Urothelium cell line (cell line): ENCODE data around the gene ADAMTS12.

Experiments used
- DNase-seq: peaks from one replicate; pipeline ENCODE4 v3.0.0; 2011; ENCODE audit warnings: low spot score, mixed read lengths
- FAIRE-seq: peaks from 2 replicates; lab custom pipeline; 2011; peaks lifted over from hg19 to GRCh38; lab: Jason Lieb, UNC

ADAMTS12 gene

DNA sequence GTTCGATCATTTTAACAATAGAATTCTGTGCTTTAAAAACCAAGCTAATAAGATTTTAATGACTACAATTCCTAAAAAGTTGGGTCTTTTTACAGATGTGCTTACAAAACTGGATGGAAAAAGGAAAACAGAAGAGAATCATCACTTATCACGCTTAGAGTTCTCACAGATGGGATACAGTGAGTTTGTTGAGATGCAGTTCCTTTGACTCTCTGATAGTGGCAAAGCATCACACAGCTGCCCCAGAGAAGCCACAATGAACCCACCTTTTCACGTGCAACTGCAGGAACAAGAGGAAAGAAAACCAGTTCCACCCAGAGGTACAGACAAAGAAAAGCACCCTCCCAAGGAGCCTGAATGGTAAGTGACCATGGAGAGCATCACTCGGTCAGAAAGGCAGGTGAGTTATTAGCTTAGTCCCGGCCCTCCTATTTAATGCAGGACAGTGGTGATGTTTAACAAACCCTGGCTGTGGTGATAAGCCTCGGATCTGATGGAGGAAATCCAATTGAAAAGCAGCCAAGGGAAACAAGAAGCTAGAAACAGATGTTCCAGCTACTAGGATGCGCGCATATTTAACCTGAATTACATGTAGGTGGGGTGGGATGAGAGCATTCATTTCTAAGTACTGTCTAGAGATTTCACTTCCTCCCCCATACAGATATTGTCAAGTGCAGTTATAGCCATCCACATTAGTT is 283.3 kb downstream of the ADAMTS12 start:
- FAIRE-seq, result no peak
- DNase-seq, result no peak

- DNase-seq (no peak), FAIRE-seq (no peak)
These were observed 287.3 kb downstream of the ADAMTS12 start for GRCh38 chr5:33604503-33604902.

DNA sequence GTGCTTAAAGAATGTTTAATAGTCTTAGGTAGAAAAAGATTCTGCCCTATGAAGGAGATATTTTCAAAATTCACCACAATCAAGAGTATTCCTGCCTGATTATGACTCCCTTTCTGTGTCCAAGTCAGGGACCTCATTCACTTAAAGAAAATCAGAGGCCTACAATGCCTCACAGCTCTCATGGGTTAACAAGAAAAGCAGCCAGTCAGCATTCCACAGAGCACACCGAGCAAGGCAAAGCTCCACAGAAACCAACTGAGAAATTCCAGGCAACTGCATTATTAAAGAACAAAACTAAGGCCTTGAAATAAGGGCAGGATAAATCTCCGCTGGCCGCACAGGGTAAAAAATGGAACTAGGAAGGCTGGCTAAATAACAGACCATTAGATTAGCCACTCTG is 289.9 kb downstream of the ADAMTS12 start:
- DNase-seq, result no peak
- no peak for FAIRE-seq

GRCh38 chr5:33595303-33595702 is 296.5 kb downstream of the ADAMTS12 start:
- FAIRE-seq (no peak), DNase-seq (no peak)

DNA sequence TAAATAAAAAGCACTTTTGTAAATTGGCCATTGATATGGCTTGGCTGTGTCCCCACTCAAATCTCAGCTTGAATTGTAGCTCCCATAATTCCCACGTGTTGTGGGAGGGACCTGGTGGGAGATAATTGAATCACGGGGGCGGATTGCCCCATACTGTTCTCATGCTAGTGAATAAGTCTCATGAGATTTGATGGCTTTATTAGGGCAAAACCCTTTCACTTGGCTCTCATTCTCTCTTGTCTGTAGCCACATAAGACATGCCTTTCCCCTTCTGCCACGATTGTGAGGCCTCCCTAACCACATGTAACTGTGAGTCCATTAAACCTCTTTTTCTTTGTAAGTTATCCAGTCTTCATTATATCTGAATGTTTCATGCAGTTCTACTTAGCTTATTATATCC is 297.8 kb downstream of the ADAMTS12 start:
- FAIRE-seq (no peak), DNase-seq (no peak)

- FAIRE-seq (no peak), DNase-seq (no peak)
These were observed 299.5 kb downstream of the ADAMTS12 start for GRCh38 chr5:33592245-33592644.

- DNase-seq (peak; percentile 55), FAIRE-seq (peak; percentile 58)
These were observed 303.0 kb downstream of the ADAMTS12 start for GRCh38 chr5:33588654-33589372.

DNA sequence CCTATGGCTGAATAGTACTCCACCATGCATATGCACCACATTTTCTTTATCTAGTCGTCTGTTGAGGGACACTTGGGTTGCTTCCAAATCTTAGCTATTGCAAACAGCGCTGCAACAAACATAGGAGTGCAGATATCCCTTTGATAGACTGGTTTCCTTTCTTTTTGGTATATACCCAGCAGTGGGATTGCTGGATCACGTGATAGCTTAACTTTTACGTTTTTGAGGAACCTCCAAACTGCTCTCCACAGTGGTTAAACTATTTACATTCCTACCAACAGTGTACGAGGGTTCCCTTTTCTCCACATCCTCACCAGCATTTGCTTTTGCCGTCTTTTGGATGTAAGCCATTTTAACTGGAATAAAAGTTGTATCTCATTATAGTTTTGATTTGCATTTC is 308.5 kb downstream of the ADAMTS12 start:
- DNase-seq, result no peak
- no peak for FAIRE-seq

DNA sequence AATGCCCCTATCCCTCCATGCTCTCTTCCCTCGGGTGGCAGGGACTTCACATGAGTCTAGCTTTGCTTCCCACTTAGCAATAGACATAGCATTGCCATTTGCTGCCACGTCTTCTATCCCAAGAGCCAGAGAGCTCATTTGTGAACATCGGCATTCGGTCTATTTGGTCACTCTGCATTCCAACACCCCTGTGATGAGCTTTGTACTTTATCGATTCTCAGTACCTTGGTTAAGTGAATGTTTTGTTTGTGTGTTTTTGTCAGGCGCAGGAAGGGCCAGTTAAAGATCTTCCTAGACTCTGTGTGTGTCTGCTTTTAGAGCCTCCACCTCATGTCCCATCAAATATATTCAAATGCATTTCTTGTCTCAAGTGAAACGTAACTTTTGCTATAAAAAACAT is 309.4 kb downstream of the ADAMTS12 start:
- FAIRE-seq, result no peak
- DNase-seq, result no peak

- no peak for DNase-seq
- no peak for FAIRE-seq
These were observed 312.0 kb downstream of the ADAMTS12 start for GRCh38 chr5:33579789-33580188.

DNA sequence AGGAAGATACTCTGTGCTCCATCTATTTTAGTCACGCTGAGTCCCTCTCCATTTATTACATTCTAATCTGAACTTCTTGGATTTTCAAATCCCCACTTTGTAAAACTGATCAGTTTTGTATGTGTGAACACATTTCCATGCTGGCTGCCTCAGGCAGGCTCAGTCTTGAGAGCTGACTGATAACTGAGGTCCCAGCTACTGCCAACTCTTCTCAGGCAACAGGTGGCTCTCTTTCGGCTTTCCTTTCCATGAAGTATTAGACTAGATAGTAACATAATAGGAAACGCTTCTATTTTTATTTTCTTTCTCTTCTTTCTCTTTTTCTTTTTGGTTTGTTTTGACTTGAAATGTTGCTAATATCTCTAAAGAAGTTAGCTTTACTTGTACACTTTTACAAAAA is 312.6 kb downstream of the ADAMTS12 start:
- DNase-seq, result no peak
- FAIRE-seq, result no peak

GRCh38 chr5:33576726-33577590 is 314.8 kb downstream of the ADAMTS12 start:
- DNase-seq (no peak), FAIRE-seq (no peak)

- no peak for FAIRE-seq
- DNase-seq, result no peak
These were observed 326.5 kb downstream of the ADAMTS12 start for GRCh38 chr5:33565324-33565723.

- FAIRE-seq (no peak), DNase-seq (no peak)
These were observed 327.5 kb downstream of the ADAMTS12 start for GRCh38 chr5:33563983-33564908.

GRCh38 chr5:33563530-33563929 is 328.3 kb downstream of the ADAMTS12 start:
- DNase-seq (no peak), FAIRE-seq (no peak)

DNA sequence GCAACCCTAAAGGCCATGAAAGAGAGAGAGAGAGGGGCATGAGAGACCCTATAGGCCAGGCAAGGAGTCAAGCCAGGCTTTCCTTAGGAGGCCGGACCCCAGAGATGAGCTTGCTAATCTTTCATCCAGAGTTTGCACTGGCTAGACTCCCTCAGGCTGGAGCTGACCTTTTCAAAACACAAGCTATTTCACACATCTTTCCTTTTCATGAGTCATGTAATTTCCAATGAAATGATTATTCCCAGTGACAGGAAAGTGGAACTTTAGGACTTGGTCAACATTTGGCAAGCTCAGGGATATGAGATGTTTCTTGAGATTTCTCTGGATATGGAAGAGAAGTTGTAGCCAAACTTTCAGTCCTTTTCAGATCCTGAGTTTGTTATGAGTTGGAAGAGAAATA is 333.3 kb downstream of the ADAMTS12 start:
- no peak for DNase-seq
- FAIRE-seq, result no peak

DNA sequence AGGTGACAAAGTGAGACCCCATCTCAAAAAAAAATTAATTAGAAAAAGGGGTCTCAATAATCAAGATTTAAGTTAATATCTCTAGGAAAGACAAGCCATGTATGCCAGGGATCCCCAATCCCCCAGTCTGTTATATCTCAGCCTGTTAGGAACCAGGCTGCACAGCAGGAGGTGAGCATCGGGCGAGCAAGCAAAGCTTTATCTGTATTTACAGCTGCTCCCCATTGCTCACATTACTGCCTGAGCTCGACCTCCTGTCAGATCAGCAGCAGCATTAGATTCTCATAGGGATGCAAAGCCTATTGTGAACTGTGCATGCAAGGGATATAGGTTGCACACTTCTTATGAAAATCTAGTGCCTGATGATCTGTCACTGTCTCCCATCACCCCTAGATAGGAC is 334.2 kb downstream of the ADAMTS12 start:
- FAIRE-seq, result no peak
- no peak for DNase-seq

- DNase-seq (no peak), FAIRE-seq (peak; percentile 71)
These were observed 335.2 kb downstream of the ADAMTS12 start for GRCh38 chr5:33556330-33557328.

DNA sequence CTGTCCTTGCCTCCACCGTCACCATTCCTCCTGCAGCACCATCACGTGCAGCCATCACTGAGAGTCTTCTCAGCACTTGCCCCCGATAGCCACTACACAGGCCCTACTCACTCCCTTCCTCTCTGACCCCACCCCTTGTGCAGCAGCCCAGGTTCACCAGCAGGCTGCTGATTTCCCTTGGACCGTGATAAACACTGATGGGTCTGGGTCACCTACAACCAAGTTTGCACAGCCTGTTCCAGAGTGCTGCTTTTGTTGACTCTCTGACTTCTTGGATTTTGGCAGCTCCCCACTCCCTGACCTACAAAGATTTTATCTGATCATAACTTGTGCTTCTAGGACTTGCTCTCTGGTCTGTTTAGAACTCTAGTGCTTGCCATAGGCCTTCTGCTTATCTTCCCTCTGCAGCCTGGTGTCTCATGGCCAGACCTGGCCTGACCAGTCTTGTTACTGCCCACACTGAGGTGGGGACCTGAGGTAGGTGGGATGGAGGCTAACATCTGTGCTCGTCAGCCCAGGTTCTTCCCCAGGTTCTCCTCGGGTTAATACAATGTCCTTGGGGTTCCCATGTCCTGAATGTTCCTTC is 341.7 kb downstream of the ADAMTS12 start:
- FAIRE-seq (no peak), DNase-seq (no peak)
